ENCODE results near the gene SSTR4.

- TF ChIP-seq ZNF354B (CRISPR knock-in tag; IDR thresholded peaks at IDR 0.05) = no peak
- TF ChIP-seq EED (CRISPR knock-in tag; IDR thresholded peaks at IDR 0.05) = no peak
- TF ChIP-seq JUNB (CRISPR knock-in tag; IDR thresholded peaks at IDR 0.05; ENCODE audit: borderline replicate concordance) = no peak
- TF ChIP-seq REST (IDR thresholded peaks at IDR 0.05; ENCODE audit: borderline replicate concordance in 1 of 2, low read depth in 1 of 2, low read length in 2 of 2) = no peak
- no peak for TF ChIP-seq ZNF274 (CRISPR knock-in tag; IDR thresholded peaks at IDR 0.05)
- no peak for TF ChIP-seq ZBTB8A (CRISPR knock-in tag; IDR thresholded peaks at IDR 0.05; ENCODE audit: borderline replicate concordance, low read depth)
- no peak for TF ChIP-seq NFATC3 (CRISPR knock-in tag; IDR thresholded peaks at IDR 0.05)
- TF ChIP-seq MTA3 (CRISPR knock-in tag; IDR thresholded peaks at IDR 0.05) = no peak
- TF ChIP-seq SRF (IDR thresholded peaks at IDR 0.05; ENCODE audit: low read depth, low read length) = no peak
- TF ChIP-seq CEBPB (IDR thresholded peaks at IDR 0.05; ENCODE audit: borderline replicate concordance, low read depth, low read length) = no peak
- TF ChIP-seq CTCF (CRISPR knock-in tag; IDR thresholded peaks at IDR 0.05) = no peak
- no peak for TF ChIP-seq MAFK (conservative IDR thresholded peaks at IDR 0.05 in 1 of 2, IDR thresholded peaks at IDR 0.05 in 1 of 2; ENCODE audit: low read length in 2 of 2)
- no peak for TF ChIP-seq ZNF674 (CRISPR knock-in tag; IDR thresholded peaks at IDR 0.05; ENCODE audit: low read depth)
Measured at GRCh38 chr20:23027721-23028120, 7.4 kb upstream of the SSTR4 start.

Data from HepG2 (cell line).